PC-9 (cell line): ENCODE data around the gene VPS16.

Experiments
- CTCF ChIP-seq: fragments of 200-600 bp; sonication (generic); conservative IDR thresholded peaks from 2 replicates; pipeline ENCODE4 v1.6.1; 2017; ENCODE audit warnings: mixed run types, antibody characterized with exemption, mild to moderate bottlenecking, moderate library complexity
- EZH2 ChIP-seq: fragments of 200-600 bp; sonication (generic); IDR thresholded peaks from 2 replicates; pipeline ENCODE4 v1.8.0; 2017; ENCODE audit warnings: antibody characterized with exemption, low read depth

- TF ChIP-seq CTCF (no peak), EZH2 (no peak)
These were observed 49.3 kb downstream of the VPS16 start for GRCh38 chr20:2889797-2890196.
